Measurements from ENCODE around the gene SRRM2. TPM values are rescaled to one million over a fixed set of nuclear protein-coding genes. Genes with fewer than 3 reads are reported as not detected.

Gene SRRM2
- total and polyA plus RNA-seq, 4 donors = 316 to 589 (median 447) TPM

DNA sequence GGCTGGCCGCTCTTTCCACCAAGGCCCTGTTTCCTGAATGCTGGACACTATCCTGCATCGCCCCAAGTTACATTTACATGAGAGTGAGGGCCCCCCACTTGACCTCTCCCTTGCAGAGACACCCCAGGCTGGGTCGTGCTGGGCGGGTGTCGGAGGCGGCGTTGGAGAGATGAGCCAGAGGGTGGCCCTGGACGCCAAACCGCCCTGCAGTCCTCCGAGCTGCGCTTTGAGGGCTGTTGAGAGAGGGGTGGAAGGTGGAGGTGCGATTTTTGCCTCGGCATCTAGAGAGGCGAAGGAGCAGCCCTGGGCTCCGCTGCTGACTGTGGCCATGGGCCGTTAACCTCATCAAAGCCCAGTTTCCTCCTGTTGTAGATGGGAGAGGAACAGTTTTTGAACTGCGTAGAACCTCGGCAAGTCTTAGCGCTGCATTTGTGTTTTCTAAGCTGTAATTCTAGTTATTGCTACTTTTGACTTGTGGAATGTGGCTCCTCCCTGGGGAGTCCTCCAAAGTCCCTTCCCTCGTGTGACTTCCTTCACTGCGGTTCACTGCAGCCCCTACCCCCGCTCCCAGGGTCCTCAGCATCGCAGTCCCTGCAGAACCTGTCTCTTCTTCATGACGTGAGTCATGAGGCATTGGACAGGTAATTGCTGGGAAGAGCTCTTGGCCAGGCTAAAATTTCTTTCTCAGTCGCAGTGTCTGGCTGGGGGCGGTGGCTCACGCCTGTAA lies 25.6 kb downstream of the SRRM2 start:
- Histone ChIP-seq H3K27me3 (ENCODE audit: control insufficient read depth in 3 of 3, insufficient read depth in 3 of 3, low read length in 2 of 3) (peaks cover 0 to 3% (median 3%) of the 10 kb centered on the region in 3 donors), H3K9me3 (ENCODE audit: control insufficient read depth in 4 of 4, insufficient read depth in 3 of 4, low read length in 3 of 4) (no peaks in the 10 kb centered on the region), H3K4me3 (peak overlapping the region; percentile 84), H3K9ac (ENCODE audit: insufficient read depth in 1 of 2, low read length in 2 of 2) (peak overlapping the region; percentile 83 to 95), H3K4me1 (ENCODE audit: control insufficient read depth in 5 of 5, insufficient read depth in 5 of 5, low read length in 5 of 5) (peaks cover 2 to 18% (median 12%) of the 10 kb centered on the region in 5 donors), H3K27ac (ENCODE audit: low read depth in 1 of 2, low read length in 1 of 2) (peak overlapping the region; percentile 99), H3K36me3 (ENCODE audit: control insufficient read depth in 4 of 4, insufficient read depth in 4 of 4, low read length in 4 of 4) (peaks cover 0 to 16% (median 13%) of the 10 kb centered on the region in 4 donors)
- peak; percentile 39 to 58 (median 46) for DNase-seq
- ATAC-seq (ENCODE audit: insufficient read depth, low FRiP score) = no peak
- 10% methylated on average over 27 of the region's 27 CpGs for WGBS, 2 donors
- TF ChIP-seq, protein P1, sequence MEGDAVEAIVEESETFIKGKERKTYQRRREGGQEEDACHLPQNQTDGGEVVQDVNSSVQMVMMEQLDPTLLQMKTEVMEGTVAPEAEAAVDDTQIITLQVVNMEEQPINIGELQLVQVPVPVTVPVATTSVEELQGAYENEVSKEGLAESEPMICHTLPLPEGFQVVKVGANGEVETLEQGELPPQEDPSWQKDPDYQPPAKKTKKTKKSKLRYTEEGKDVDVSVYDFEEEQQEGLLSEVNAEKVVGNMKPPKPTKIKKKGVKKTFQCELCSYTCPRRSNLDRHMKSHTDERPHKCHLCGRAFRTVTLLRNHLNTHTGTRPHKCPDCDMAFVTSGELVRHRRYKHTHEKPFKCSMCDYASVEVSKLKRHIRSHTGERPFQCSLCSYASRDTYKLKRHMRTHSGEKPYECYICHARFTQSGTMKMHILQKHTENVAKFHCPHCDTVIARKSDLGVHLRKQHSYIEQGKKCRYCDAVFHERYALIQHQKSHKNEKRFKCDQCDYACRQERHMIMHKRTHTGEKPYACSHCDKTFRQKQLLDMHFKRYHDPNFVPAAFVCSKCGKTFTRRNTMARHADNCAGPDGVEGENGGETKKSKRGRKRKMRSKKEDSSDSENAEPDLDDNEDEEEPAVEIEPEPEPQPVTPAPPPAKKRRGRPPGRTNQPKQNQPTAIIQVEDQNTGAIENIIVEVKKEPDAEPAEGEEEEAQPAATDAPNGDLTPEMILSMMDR (IDR thresholded peaks at IDR 0.05; ENCODE audit: control extremely low read depth, extremely low read depth) = no peak

GRCh38 chr16:2778630-2778958 lies 26.2 kb downstream of the SRRM2 start:
- Histone ChIP-seq H3K9ac (ENCODE audit: insufficient read depth in 1 of 2, low read length in 2 of 2) (peak overlapping the region; percentile 83 to 95), H3K4me1 (ENCODE audit: control insufficient read depth in 5 of 5, insufficient read depth in 5 of 5, low read length in 5 of 5) (peaks cover 2 to 18% (median 12%) of the 10 kb centered on the region in 5 donors), H3K27me3 (ENCODE audit: control insufficient read depth in 3 of 3, insufficient read depth in 3 of 3, low read length in 2 of 3) (peaks cover 0 to 6% (median 3%) of the 10 kb centered on the region in 3 donors), H3K27ac (ENCODE audit: low read depth in 1 of 2, low read length in 1 of 2) (peak overlapping the region in 1 of 2 donors; percentile 99), H3K9me3 (ENCODE audit: control insufficient read depth in 4 of 4, insufficient read depth in 3 of 4, low read length in 3 of 4) (no peaks in the 10 kb centered on the region), H3K4me3 (no peak overlapping the region), H3K36me3 (ENCODE audit: control insufficient read depth in 4 of 4, insufficient read depth in 4 of 4, low read length in 4 of 4) (peaks cover 0 to 11% (median 10%) of the 10 kb centered on the region in 4 donors)
- DNase-seq = no peak
- ATAC-seq (ENCODE audit: insufficient read depth, low FRiP score) = no peak
- TF ChIP-seq, protein P1 (IDR thresholded peaks at IDR 0.05; ENCODE audit: control extremely low read depth, extremely low read depth) = no peak
- WGBS, 2 donors = 92 to 96% methylated on average over 12 of the region's 12 CpGs

GRCh38 chr16:2779151-2779920 lies 26.9 kb downstream of the SRRM2 start:
- Histone ChIP-seq H3K9ac (ENCODE audit: insufficient read depth in 1 of 2, low read length in 2 of 2) (no peak overlapping the region), H3K27me3 (ENCODE audit: control insufficient read depth in 3 of 3, insufficient read depth in 3 of 3, low read length in 2 of 3) (peaks cover 0 to 12% (median 3%) of the 10 kb centered on the region in 3 donors), H3K4me3 (no peak overlapping the region), H3K27ac (ENCODE audit: low read depth in 1 of 2, low read length in 1 of 2) (no peak overlapping the region), H3K36me3 (ENCODE audit: control insufficient read depth in 4 of 4, insufficient read depth in 4 of 4, low read length in 4 of 4) (peaks cover 0 to 10% (median 4%) of the 10 kb centered on the region in 4 donors), H3K4me1 (ENCODE audit: control insufficient read depth in 5 of 5, insufficient read depth in 5 of 5, low read length in 5 of 5) (peaks cover 2 to 18% (median 12%) of the 10 kb centered on the region in 5 donors), H3K9me3 (ENCODE audit: control insufficient read depth in 4 of 4, insufficient read depth in 3 of 4, low read length in 3 of 4) (no peaks in the 10 kb centered on the region)
- DNase-seq (no peak), ATAC-seq (ENCODE audit: insufficient read depth, low FRiP score) (no peak)
- TF ChIP-seq, protein P1 (IDR thresholded peaks at IDR 0.05; ENCODE audit: control extremely low read depth, extremely low read depth) = no peak
- 91 to 93% methylated on average over 23 of the region's 23 CpGs for WGBS, 2 donors
